Mesenchymal stem cell (in vitro differentiated cells and primary cell): Measurements from ENCODE around the gene IST1.

ENCODE experiments used
- DNase-seq: peaks from one replicate; pipeline ENCODE4 v3.0.0-alpha.2; 2013
- H2AFZ ChIP-seq: one replicate; pipeline ENCODE4 v1.6.1; 2013; ENCODE audit warnings: low read depth, mild to moderate bottlenecking, control low read depth, inconsistent platforms, low read length, moderate library complexity
- H2AK5ac ChIP-seq: 2 replicates; pipeline ENCODE4 v1.6.1; 2013; ENCODE audit warnings: low read length, moderate library complexity, mild to moderate bottlenecking, inconsistent platforms; ENCODE audit not compliant: severe bottlenecking
- H2BK120ac ChIP-seq: one replicate; pipeline ENCODE4 v1.6.1; 2013; ENCODE audit warnings: low read depth, mild to moderate bottlenecking, inconsistent platforms, low read length, moderate library complexity
- H2BK12ac ChIP-seq, 2 experiments: one replicate each; pipeline ENCODE4 v1.6.1; 2013; ENCODE audit warnings: inconsistent platforms in 2 of 2, low read length in 2 of 2, mild to moderate bottlenecking in 2 of 2, moderate library complexity in 2 of 2, control low read depth in 1 of 2
- H2BK15ac ChIP-seq: one replicate; pipeline ENCODE4 v1.6.1; 2013; ENCODE audit warnings: mild to moderate bottlenecking, low read depth, inconsistent platforms; ENCODE audit not compliant: poor library complexity, severe bottlenecking
- H2BK5ac ChIP-seq: 2 replicates; pipeline ENCODE4 v1.6.1; 2013; ENCODE audit warnings: low read depth, mild to moderate bottlenecking, low read length, control low read depth, inconsistent platforms; ENCODE audit not compliant: poor library complexity, severe bottlenecking
- H3K14ac ChIP-seq, 2 experiments: one replicate each; pipeline ENCODE4 v1.6.1; 2013; ENCODE audit warnings: inconsistent platforms in 2 of 2, low read length in 2 of 2, control low read depth in 1 of 2, mild to moderate bottlenecking in 1 of 2, moderate library complexity in 1 of 2
- H3K18ac ChIP-seq, 2 experiments: one replicate each; pipeline ENCODE4 v1.6.1; 2013; ENCODE audit warnings: inconsistent platforms in 2 of 2, low read length in 2 of 2, control low read depth in 1 of 2, low read depth in 1 of 2, mild to moderate bottlenecking in 1 of 2
- H3K23ac ChIP-seq, 2 experiments: one replicate each; pipeline ENCODE4 v1.6.1; 2013; ENCODE audit warnings: inconsistent platforms in 2 of 2, low read length in 2 of 2, mild to moderate bottlenecking in 2 of 2, moderate library complexity in 2 of 2, control low read depth in 1 of 2
- H3K27ac ChIP-seq: 2 replicates; pipeline ENCODE4 v1.5.1; 2013; ENCODE audit warnings: mild to moderate bottlenecking, moderate library complexity, low read length, control low read depth, inconsistent platforms; ENCODE audit not compliant: poor library complexity, severe bottlenecking
- H3K27me3 ChIP-seq, 2 experiments: 2 replicates each; pipeline versions ENCODE4 v1.6.1 to v1.7.0; 2013; ENCODE audit warnings: low read length in 2 of 2, mild to moderate bottlenecking in 2 of 2, moderate library complexity in 2 of 2, control low read depth in 1 of 2, inconsistent platforms in 1 of 2; ENCODE audit not compliant: control insufficient read depth in 1 of 2, insufficient read depth in 1 of 2
- H3K36me3 ChIP-seq, 2 experiments: 2 replicates each; pipeline versions ENCODE4 v1.6.1 to v1.7.0; 2013; ENCODE audit warnings: low read length in 2 of 2, control low read depth in 1 of 2, inconsistent platforms in 1 of 2, low read depth in 1 of 2, mild to moderate bottlenecking in 1 of 2; ENCODE audit not compliant: insufficient read depth in 2 of 2, control insufficient read depth in 1 of 2
- H3K4ac ChIP-seq, 2 experiments: one replicate each; pipeline ENCODE4 v1.6.1; 2013; ENCODE audit warnings: inconsistent platforms in 2 of 2, low read length in 2 of 2, mild to moderate bottlenecking in 2 of 2, moderate library complexity in 2 of 2, control low read depth in 1 of 2, low read depth in 1 of 2
- H3K4me1 ChIP-seq: 2 replicates; pipeline ENCODE4 v1.6.1; 2013; ENCODE audit warnings: low read depth, low read length, control low read depth; ENCODE audit not compliant: control insufficient read depth, insufficient read depth
- H3K4me2 ChIP-seq: 2 replicates; pipeline ENCODE4 v1.6.1; 2013; ENCODE audit warnings: low read length, mild to moderate bottlenecking, inconsistent platforms; ENCODE audit not compliant: poor library complexity, severe bottlenecking
- H3K4me3 ChIP-seq, 2 experiments: 2 replicates each; pipeline versions ENCODE4 v1.5.1 to v1.7.0; 2013; ENCODE audit warnings: low read length in 2 of 2, mild to moderate bottlenecking in 2 of 2, control low read depth in 1 of 2, low read depth in 1 of 2; ENCODE audit not compliant: insufficient read depth in 1 of 2
- H3K79me1 ChIP-seq: replicated peaks from 2 replicates; pipeline ENCODE4 v1.6.1; 2013; ENCODE audit warnings: mild to moderate bottlenecking, control low read depth, low read length, inconsistent platforms; ENCODE audit not compliant: poor library complexity, severe bottlenecking
- H3K9ac ChIP-seq: 2 replicates; pipeline ENCODE4 v1.7.0; 2013; ENCODE audit warnings: mild to moderate bottlenecking, low read length, moderate library complexity
- H3K9me3 ChIP-seq: 2 replicates; pipeline ENCODE4 v1.7.0; 2013; ENCODE audit warnings: mild to moderate bottlenecking, low read length; ENCODE audit not compliant: control insufficient read depth
- H4K8ac ChIP-seq: one replicate; pipeline ENCODE4 v1.6.1; 2013; ENCODE audit warnings: inconsistent platforms, mild to moderate bottlenecking, low read length, moderate library complexity
- H4K91ac ChIP-seq: one replicate; pipeline ENCODE4 v1.6.1; 2013; ENCODE audit warnings: mild to moderate bottlenecking, low read length, inconsistent platforms
- WGBS: methylation state at CpG from one replicate; pipeline ENCODE4 v1.1.7; 2013; ENCODE audit warnings: mixed read lengths; 5-methylcytosine and 5-hydroxymethylcytosine counted together

The IST1 gene

DNA sequence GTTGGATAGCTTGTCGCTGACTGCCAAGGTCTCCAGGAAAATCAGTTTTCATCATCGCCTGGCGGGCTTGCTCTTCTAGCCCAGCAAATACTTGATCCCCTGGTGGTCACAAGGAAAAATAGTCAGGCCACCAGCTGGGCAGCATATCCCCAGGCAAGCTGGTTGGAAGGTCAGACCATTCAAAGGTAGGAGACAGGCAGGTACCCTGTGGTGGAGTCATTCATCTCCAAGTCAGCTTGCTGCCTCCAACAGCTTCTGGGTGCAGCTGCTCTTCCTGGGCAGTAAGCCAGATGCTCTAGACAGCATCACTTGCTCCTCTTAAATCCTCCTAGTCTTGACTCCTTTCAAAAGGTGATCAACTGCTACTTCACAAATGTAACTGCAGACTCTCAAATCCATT lies 27.4 kb upstream of the IST1 start:
- no peaks in the 10 kb centered on the region for H3K9me3 ChIP-seq
- no peak overlapping the region for H3K4ac ChIP-seq
- no peak overlapping the region for H3K18ac ChIP-seq
- no peak overlapping the region for H3K23ac ChIP-seq
- H4K91ac ChIP-seq: no peak overlapping the region
- no peaks in the 10 kb centered on the region for H3K4me1 ChIP-seq
- no peak overlapping the region for H3K9ac ChIP-seq
- H2BK120ac ChIP-seq: no peak overlapping the region
- H2AFZ ChIP-seq: no peak overlapping the region
- no peak overlapping the region for H2BK15ac ChIP-seq
- DNase-seq: no peak
- H2BK12ac ChIP-seq: no peak overlapping the region
- peaks cover 21 to 52% of the 10 kb centered on the region in 2 experiments for H3K36me3 ChIP-seq
- H3K79me1 ChIP-seq: peaks cover 19% of the 10 kb centered on the region
- H3K4me3 ChIP-seq: no peak overlapping the region
- no peak overlapping the region for H2BK5ac ChIP-seq
- H4K8ac ChIP-seq: no peak overlapping the region
- no peak overlapping the region for H3K14ac ChIP-seq
- no peaks in the 10 kb centered on the region for H3K27me3 ChIP-seq
- WGBS: 98% methylated on average over 3 of the region's 3 CpGs
- H3K27ac ChIP-seq: no peak overlapping the region
- no peak overlapping the region for H2AK5ac ChIP-seq
- H3K4me2 ChIP-seq: no peak overlapping the region

DNA sequence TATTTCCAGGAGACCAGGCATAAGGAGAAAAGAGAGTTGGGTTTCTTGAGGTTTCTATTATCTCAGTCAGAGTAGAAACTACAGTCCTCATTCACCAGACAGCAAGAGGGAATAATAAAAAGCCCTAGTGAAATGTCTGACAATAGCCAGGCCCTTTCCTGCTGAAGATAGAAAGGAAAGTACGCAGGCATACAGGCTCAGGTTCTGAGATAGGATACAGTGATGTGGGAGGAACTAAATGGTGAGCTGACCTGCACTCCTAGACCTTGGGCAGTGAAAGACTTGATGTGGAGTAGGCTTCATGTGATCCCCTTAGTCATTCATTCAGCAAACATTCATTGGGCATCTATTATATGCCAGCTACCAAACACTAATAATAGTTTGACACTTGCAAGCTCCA lies 26.2 kb upstream of the IST1 start:
- Histone ChIP-seq H3K79me1 (peaks cover 15% of the 10 kb centered on the region), H3K23ac (no peak overlapping the region), H4K8ac (no peak overlapping the region), H2BK5ac (no peak overlapping the region), H3K14ac (no peak overlapping the region), H2BK120ac (no peak overlapping the region), H3K27ac (no peak overlapping the region), H2AK5ac (no peak overlapping the region), H2BK12ac (no peak overlapping the region), H3K4me3 (no peak overlapping the region), H3K4ac (no peak overlapping the region), H3K9ac (no peak overlapping the region), H3K9me3 (no peaks in the 10 kb centered on the region), H3K4me2 (no peak overlapping the region), H2AFZ (no peak overlapping the region), H3K36me3 (peaks cover 15 to 42% of the 10 kb centered on the region in 2 experiments), H3K4me1 (no peaks in the 10 kb centered on the region), H2BK15ac (no peak overlapping the region), H3K27me3 (no peaks in the 10 kb centered on the region), H3K18ac (no peak overlapping the region), H4K91ac (no peak overlapping the region)
- 95% methylated on average over 1 of the region's 1 CpG for WGBS
- DNase-seq: no peak

DNA sequence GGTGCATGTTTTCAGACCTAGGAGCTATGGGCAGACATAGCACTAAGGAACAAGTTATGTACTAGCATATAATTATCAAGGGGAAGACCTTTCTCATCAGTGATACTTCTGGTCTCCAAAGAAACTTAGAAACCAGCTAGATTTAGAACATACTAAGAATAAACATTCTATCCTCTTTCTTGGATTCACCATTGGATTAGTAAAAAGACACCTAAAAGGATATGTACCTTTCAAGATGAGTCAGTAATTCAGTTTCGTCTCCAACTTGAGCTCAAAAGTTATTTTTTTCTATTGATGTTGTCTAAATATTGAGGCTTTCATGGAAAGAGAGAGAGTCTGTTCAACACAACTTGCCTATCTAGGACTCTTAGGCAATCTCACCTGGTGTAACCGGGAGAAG lies 24.5 kb upstream of the IST1 start:
- Histone ChIP-seq H2AK5ac (no peak overlapping the region), H3K4me1 (no peaks in the 10 kb centered on the region), H4K8ac (no peak overlapping the region), H3K9ac (no peak overlapping the region), H3K9me3 (no peaks in the 10 kb centered on the region), H2BK120ac (no peak overlapping the region), H3K4me2 (no peak overlapping the region), H4K91ac (no peak overlapping the region), H3K23ac (no peak overlapping the region), H3K27me3 (no peaks in the 10 kb centered on the region), H3K4me3 (no peak overlapping the region), H3K36me3 (peaks cover 18 to 32% of the 10 kb centered on the region in 2 experiments), H3K14ac (no peak overlapping the region), H2AFZ (no peak overlapping the region), H2BK12ac (no peak overlapping the region), H2BK5ac (no peak overlapping the region), H2BK15ac (no peak overlapping the region), H3K79me1 (peaks cover 11% of the 10 kb centered on the region), H3K27ac (no peak overlapping the region), H3K4ac (no peak overlapping the region), H3K18ac (no peak overlapping the region)
- 90% methylated on average over 2 of the region's 2 CpGs for WGBS
- no peak for DNase-seq

DNA sequence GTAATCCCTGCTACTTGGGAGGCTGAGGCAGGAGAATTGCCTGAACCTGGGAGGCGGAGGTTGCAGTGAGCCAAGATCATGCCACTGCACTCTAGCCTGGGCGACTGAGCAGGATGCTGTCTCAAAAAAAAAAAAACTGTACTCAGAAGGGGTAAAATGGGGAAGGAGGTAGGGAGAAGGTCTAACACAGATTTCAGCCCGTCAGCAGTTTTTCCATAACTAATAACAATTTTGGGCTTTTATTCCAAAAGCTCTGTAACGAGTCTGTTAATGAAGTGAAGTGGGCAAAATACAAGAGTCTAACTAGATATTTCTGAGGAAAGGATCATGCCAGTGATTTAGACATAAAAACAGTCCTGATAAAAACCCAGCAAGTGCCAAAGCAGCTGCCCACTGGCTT lies 22.1 kb upstream of the IST1 start:
- Histone ChIP-seq H3K4me2 (no peak overlapping the region), H4K8ac (no peak overlapping the region), H3K18ac (no peak overlapping the region), H3K79me1 (peaks cover 11% of the 10 kb centered on the region), H2BK15ac (no peak overlapping the region), H3K23ac (no peak overlapping the region), H3K4me1 (no peaks in the 10 kb centered on the region), H3K9ac (no peak overlapping the region), H2AK5ac (no peak overlapping the region), H4K91ac (no peak overlapping the region), H3K9me3 (no peaks in the 10 kb centered on the region), H3K36me3 (peaks cover 26 to 39% of the 10 kb centered on the region in 2 experiments), H2AFZ (no peak overlapping the region), H3K4me3 (no peak overlapping the region), H2BK5ac (no peak overlapping the region), H3K4ac (no peak overlapping the region), H3K27me3 (no peaks in the 10 kb centered on the region), H2BK120ac (no peak overlapping the region), H2BK12ac (no peak overlapping the region), H3K14ac (no peak overlapping the region), H3K27ac (no peak overlapping the region)
- DNase-seq: no peak
- 97% methylated on average over 3 of the region's 4 CpGs for WGBS
